ENCODE results near the gene SLC17A7.

DNA sequence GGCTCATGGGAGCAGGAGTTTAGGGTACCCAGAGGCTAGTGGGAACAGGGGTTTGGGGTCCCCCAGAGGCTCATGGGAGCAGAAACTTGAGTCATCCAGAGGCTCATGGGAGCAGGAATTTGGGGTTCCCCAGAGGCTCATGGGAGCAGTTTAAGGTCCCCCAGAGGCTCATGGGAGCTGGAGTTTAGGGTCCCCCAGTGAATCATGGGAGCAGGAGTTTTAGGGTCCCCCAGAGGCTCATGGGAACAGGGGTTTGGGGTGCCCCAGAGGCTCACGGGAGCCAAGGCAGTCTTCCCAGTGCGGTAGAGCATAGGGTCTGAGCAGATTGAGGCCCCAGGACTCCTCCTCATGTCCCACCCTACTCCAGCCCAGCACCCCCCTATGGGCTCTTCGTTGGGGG, 24.0 kb upstream of the SLC17A7 start:
- TF ChIP-seq POLR2AphosphoS5 (IDR thresholded peaks at IDR 0.05; ENCODE audit: low read depth, low read length) (no peak), TAF1 (IDR thresholded peaks at IDR 0.05; ENCODE audit: borderline replicate concordance, insufficient read depth, low read length) (no peak)
- TF ChIP-seq, protein P1, sequence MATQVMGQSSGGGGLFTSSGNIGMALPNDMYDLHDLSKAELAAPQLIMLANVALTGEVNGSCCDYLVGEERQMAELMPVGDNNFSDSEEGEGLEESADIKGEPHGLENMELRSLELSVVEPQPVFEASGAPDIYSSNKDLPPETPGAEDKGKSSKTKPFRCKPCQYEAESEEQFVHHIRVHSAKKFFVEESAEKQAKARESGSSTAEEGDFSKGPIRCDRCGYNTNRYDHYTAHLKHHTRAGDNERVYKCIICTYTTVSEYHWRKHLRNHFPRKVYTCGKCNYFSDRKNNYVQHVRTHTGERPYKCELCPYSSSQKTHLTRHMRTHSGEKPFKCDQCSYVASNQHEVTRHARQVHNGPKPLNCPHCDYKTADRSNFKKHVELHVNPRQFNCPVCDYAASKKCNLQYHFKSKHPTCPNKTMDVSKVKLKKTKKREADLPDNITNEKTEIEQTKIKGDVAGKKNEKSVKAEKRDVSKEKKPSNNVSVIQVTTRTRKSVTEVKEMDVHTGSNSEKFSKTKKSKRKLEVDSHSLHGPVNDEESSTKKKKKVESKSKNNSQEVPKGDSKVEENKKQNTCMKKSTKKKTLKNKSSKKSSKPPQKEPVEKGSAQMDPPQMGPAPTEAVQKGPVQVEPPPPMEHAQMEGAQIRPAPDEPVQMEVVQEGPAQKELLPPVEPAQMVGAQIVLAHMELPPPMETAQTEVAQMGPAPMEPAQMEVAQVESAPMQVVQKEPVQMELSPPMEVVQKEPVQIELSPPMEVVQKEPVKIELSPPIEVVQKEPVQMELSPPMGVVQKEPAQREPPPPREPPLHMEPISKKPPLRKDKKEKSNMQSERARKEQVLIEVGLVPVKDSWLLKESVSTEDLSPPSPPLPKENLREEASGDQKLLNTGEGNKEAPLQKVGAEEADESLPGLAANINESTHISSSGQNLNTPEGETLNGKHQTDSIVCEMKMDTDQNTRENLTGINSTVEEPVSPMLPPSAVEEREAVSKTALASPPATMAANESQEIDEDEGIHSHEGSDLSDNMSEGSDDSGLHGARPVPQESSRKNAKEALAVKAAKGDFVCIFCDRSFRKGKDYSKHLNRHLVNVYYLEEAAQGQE (IDR thresholded peaks at IDR 0.05; ENCODE audit: insufficient read depth in 1 of 2, low read depth in 2 of 2, low read length in 2 of 2), result no peak

All from PFSK-1 (cell line).